Measurements from ENCODE around the gene SYNGAP1.

SYNGAP1 gene

DNA sequence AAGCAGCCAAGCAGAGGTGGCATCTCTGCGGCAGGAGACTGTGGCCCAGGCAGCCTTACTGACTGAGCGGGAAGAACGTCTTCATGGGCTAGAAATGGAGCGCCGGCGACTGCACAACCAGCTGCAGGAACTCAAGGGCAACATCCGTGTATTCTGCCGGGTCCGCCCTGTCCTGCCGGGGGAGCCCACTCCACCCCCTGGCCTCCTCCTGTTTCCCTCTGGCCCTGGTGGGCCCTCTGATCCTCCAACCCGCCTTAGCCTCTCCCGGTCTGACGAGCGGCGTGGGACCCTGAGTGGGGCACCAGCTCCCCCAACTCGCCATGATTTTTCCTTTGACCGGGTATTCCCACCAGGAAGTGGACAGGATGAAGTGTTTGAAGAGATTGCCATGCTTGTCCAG is 15.0 kb upstream of the SYNGAP1 start:
- DNase-seq (ENCODE audit: low spot score): no peak

DNA sequence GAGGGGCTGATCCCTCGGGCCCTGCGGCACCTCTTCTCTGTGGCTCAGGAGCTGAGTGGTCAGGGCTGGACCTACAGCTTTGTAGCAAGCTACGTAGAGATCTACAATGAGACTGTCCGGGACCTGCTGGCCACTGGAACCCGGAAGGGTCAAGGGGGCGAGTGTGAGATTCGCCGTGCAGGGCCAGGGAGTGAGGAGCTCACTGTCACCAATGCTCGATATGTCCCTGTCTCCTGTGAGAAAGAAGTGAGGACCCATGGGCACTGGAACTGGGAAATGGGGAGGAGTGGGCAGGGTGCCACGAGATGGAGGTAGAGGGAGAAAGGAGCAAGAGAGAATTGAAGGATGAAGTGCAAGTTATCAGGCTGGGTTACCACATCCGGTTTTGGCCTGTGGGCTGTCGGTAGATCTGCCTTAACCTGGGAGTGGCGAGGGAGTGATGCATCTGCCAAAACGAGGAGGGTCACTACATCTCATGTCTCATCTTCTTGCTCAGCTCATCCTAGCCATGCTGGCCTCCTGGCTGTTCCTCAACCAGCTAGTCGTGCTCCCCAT is 14.4 kb upstream of the SYNGAP1 start:
- DNase-seq (ENCODE audit: low spot score): no peak

DNA sequence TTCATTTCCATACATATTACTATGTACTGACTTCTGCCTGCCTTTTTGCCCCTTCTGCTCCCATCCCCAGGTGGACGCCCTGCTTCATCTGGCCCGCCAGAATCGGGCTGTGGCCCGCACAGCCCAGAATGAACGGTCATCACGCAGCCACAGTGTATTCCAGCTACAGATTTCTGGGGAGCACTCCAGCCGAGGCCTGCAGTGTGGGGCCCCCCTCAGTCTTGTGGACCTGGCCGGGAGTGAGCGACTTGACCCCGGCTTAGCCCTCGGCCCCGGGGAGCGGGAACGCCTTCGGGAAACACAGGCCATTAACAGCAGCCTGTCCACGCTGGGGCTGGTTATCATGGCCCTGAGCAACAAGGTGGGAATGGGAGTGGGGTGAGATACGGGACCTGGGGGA is 13.7 kb upstream of the SYNGAP1 start:
- no peak for DNase-seq (ENCODE audit: low spot score)

DNA sequence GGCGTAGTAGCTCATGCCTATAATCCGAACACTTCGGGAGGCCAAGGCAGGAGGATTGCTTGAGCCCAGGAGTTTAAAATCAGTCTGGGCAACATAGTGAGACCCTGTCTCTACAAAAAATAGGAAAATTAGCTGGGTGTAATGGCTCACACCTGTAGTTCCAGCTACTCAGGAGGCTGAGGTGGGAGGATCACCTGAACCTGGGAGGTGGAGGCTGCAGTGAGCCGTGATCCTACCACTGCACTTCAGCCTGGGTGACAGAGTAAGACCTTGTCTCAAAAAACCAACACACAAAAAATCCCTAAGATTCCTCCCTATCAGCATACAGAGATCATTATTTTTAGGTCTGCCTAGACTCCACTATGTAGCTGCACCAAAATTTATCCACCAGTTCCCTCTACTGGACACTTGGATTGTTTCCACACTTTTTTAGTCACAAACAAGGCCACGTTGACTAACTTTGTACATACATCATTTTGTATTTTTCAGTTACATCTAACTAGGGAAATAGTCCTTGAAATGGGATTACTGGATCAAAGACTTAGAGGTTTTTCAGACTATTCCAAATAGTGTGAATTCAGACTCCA is 12.6 kb upstream of the SYNGAP1 start:
- no peak for DNase-seq (ENCODE audit: low spot score)

DNA sequence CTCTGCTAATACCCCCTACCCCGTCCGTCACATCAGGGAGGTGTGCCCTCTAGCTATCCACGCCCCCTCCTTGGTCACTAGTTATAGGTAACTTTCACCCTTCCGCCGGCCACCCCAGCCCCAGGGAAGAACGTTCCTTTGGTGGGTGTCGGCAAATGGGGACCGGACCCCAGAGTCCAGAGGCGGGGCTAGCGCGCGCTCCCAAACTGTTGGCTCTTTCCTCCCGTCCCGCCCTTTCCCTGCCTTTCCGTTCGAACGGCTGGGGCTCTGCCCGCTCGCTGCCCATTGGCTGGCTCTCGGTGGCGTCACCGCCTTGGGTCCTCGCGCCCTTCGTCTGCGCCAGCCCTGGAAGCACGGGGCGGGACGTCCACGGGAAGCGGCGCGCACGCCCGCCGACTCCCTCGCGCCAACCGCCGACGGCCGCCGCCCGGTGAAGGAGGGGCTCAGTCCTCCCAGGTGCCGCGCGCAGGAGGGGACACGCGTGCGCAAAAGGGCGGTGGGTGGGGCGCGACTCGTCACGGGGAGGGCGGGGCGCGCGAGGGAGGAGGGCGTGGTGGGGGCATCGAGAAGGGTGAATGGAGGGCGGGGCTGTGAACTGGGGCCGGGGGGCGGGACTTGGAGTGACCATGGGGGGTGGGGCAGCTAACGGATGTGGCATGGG is 9.7 kb upstream of the SYNGAP1 start:
- DNase-seq (ENCODE audit: low spot score): peak; percentile 95

DNA sequence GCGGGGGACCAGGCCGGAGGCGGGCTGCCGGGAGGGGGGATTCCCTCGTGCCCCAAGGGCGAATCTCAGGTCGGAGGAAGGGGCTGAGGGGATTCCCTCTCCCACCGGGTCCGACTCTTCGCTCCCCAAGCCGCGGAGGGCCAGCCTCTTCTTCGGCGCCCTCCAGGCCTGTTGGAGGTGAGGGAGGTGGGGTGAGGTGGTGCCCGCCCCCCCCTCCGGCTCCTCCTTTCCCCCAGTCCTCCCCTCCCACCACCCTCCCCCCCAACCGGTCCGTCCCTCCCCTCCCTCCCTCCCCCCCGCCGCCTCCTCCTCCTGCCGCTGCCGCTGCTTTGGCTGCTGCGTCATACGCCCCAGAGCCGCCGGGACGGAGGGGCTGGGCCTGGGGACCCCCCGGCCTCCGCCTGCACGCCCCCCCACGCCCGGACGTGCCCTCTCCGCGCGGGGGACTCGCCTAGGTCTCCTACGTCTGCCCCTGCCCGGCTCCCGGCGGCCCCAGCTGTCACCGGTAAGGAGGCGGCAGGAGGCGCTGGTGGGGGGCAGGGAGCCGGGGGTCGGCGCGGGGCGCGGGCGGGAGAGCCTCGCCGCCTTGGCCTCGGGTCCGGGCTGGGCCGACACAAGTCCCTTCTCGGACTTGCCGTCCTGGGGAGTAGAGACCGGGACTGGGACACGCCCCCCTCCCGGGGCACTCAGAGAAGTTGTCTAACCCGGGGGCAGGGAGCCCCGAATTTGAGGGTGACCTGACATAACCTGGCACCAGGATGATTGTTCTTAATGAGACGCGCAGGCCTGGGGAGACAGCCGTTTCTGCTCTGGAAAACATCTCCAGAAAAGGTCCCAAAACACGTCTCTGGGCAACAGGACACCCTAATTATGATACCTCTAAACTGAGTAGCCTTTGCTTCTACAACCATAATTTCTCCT is 8.9 kb upstream of the SYNGAP1 start, which contains the start of gene PHF1:
Gene PHF1 (plus strand): TSS at position 304 of the 921 bp plus-strand sequence. CDS start 1,250 bp downstream, outside the sequence.
- peak; percentile 76 for DNase-seq (ENCODE audit: low spot score)

DNA sequence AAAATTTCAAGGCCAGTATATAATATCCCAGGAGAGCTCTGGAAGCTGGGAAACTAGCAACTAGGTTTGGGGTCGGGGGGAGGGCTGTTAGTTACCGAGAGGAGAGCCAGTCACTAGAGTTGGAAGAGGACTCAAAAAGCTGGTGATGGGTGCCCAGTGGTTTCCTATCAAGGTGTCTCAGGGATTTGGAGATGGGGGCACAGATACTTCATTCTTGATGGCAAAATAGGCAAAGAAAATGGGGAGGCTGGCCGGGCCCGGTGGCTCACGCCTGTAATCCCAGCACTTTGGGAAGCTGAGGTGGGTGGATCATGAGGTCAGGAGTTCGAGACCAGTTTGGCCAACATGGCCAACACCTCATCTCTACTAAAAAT is 8.2 kb upstream of the SYNGAP1 start:
- DNase-seq (ENCODE audit: low spot score): no peak

DNA sequence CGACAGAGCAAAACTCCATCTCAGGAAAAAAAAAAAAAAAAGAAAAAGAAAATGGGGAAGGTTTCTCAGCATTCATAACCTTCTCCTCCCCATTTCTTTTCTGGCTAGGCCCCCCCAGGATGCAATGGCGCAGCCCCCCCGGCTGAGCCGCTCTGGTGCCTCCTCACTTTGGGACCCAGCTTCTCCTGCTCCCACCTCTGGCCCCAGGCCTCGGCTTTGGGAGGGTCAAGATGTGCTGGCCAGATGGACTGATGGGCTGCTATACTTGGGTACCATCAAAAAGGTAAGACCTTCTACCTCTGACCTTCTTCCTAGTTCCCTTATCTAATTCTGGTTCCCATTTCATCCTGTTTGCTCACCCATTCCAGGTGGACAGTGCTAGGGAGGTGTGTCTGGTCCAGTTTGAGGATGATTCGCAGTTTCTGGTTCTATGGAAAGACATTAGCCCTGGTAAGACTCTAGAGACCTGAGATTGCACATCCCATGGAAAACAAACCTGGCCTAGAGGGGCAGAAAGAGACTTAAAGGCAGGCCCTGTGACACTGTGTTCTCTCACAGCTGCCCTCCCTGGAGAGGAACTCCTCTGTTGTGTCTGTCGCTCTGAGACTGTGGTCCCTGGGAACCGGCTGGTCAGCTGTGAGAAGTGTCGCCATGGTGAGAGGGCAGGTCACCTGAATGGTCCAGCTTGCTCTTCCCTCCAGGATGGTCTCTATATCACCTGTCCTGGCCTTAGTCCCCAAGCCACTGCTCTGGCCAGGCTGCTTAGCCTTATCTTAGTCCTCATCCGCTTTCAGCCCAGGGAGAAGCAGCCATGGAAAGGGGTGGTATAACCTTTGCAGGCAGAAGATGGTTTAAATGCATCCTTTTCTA is 7.5 kb upstream of the SYNGAP1 start:
- DNase-seq (ENCODE audit: low spot score): no peak

DNA sequence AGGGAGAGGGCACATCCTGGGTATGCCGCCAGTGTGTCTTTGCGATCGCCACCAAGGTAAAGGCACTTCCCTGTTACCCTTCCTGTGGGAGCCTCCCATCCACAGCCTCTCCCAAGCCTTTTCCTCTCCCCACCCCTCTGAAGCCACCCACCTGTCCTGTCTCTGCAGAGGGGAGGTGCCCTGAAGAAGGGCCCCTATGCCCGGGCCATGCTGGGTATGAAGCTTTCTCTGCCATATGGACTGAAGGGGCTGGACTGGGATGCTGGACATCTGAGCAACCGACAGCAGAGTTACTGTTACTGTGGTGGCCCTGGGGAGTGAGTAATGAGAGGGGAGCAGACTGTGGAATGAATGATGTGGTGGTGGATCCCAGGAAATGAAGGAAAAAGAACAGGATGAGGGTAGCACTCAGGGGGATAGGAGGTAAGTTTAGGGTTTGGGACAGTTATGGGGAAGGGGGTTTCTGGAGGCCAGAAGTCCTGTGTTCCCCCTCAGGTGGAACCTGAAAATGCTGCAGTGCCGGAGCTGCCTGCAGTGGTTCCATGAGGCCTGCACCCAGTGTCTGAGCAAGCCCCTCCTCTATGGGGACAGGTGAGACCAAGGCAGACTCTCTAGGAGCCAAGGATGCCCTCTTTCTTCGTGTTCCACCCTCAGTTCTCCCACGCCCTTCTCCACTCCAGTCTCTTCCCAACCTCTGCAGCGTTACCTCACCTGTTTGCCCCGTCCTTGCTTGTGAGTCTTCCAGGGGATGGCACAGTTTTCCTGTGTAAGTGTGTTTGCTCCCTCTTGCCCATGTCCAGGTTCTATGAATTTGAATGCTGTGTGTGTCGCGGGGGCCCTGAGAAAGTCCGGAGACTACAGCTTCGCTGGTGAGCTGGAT is 6.4 kb upstream of the SYNGAP1 start:
- no peak for DNase-seq (ENCODE audit: low spot score)

DNA sequence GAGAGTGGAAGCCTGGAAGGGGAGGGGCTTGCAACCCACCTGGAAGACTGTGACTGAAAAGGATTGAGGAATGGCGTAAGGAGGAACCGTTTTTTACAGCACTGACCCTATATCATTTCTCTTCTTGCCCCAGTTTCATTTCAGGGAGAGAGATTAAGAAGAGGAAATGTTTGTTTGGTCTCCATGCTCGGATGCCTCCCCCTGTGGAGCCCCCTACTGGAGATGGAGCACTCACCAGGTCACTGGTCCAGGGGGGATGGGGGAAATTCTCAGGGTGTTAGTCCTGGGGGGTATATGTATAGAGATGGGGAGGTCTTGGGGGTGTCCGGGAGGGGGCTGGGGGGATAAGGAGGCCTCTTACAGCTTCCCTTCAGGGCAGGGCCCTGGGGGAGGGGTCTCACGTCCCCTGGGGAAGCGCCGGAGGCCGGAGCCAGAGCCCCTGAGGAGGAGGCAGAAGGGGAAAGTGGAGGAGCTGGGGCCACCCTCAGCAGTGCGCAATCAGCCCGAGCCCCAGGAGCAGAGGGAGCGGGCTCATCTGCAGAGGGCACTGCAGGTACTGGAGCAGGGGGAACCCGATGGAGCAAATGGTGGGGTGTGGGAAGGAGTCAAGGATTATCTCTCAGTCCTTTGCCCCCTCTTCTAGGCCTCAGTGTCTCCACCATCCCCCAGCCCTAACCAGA is 5.1 kb upstream of the SYNGAP1 start:
- DNase-seq (ENCODE audit: low spot score): no peak

DNA sequence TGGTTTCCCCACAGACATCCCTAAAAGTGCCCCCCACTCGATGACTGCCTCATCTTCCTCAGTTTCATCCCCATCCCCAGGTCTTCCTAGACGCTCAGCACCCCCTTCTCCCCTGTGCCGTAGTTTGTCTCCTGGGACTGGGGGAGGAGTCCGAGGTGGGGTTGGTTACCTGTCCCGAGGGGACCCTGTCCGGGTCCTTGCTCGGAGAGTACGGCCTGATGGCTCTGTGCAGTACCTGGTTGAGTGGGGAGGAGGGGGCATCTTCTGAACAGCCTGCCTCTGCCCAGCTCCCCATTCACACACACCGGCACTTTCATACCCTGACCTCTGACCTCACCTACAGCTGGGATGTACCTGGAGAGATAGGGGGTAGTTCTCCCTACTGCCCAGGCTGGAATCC is 4.0 kb upstream of the SYNGAP1 start:
- DNase-seq (ENCODE audit: low spot score): no peak

DNA sequence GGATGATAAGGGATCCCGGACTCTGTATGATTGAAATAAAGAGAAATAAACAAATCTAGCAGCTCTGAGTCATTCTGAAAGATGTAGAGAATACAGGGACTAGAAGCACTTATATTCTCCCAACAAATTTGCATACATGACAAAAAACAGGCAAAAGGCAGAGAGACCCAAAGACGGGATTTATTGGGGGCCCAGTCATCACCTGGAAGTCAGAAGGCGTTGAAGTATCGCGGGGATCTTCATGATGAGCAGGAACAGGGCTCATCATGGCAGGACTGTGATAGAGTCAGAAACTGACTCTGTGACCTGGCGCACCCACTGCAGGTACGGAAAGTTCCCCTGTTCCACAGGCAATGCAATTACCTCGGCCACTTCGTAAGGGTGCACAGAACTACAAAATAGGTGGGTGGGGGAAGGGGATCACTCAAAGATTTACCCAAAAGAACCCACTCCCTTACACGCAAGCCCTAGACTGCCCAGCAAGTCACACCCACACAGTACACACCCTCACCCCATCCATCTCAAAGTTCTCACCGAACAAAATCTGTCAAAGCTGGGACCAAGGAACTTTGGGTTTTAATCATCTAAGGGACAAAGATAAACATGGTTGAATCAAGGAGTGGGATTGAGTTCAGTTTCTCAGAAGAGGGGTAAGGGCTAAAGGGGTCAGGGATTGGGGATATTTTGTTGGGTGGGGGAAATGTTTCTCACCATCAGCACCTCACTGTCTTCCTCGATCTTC is 3.3 kb upstream of the SYNGAP1 start:
- DNase-seq (ENCODE audit: low spot score): no peak

DNA sequence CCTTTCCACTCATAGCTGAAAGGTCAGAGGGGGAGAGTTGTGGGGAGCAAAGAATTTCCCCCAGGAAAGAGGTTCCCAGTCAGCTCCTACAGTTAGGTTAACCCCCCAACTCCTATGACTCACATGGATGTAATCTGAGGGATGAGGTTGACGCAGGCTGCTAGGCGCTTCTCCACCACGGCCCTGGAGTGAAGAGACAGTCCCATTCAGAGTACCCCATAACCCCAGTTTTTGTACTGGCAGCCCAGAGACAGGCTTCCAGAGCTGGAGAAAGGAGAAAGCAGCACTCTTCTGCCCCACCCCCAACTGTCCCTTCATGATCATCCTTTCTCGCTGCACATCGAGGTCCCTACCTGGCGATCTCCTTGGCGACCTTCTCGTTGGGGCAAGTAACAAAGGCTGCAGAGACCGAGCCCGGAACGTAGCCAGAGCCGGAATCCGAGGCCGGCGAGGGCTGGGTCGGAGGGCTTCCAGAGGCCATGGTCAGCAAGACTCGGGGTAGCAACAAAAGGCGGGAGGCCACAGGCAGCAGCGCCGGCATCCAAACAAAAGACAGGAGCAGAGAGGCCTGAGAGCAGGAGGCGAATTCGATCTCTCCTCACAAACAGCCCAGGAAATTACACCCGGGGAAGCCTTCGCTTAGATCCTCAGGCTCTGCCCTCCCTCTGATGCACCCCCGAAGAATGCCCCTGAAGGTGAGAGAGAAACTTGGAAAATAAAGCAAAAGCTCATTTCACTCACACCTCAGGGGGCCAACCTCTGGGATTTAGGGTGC is 2.5 kb upstream of the SYNGAP1 start:
- DNase-seq (ENCODE audit: low spot score): peak; percentile 61

DNA sequence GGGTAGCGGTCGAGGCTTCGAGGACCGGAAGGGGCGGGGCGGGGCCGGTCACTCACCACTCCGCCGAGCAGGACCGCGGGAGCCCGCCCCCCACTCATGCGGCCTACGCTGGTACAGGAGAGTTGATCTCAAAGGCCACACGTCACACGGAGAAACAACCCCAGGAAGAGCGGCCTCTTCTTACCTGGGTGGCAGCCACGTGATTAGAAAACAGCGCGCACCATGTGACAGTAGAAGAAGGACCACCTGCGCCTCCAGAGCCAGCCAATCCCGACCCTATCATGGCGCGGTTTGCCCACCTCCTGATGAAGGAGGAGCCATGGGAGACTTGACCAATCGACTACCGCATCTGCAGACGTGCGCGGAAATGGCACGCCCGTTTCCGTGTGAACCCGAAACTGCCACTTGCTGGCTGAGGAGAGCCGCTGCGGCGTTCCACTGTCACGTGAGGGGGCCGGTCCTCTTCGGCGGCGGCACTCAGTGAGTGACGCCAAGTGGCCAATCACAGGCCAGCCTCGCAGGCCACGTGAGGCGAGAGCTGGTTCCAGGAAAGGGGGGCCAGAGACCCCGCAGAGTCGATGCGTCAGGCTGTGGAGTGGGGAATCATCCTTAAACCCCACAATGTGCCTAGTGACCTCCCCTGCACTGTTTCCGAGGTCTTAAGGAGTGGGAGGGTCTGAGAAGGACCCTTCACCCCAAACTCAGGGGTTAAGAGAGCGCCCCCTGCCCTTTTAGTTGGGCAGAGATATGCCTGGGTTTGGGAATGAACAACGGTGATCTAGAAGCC is 1.8 kb upstream of the SYNGAP1 start, which contains the start of gene CUTA:
Gene CUTA (minus strand): TSS at position 205 of the 787 bp plus-strand sequence. CDS start 107 bp downstream, at position 98.
- peak; percentile 99 for DNase-seq (ENCODE audit: low spot score)

DNA sequence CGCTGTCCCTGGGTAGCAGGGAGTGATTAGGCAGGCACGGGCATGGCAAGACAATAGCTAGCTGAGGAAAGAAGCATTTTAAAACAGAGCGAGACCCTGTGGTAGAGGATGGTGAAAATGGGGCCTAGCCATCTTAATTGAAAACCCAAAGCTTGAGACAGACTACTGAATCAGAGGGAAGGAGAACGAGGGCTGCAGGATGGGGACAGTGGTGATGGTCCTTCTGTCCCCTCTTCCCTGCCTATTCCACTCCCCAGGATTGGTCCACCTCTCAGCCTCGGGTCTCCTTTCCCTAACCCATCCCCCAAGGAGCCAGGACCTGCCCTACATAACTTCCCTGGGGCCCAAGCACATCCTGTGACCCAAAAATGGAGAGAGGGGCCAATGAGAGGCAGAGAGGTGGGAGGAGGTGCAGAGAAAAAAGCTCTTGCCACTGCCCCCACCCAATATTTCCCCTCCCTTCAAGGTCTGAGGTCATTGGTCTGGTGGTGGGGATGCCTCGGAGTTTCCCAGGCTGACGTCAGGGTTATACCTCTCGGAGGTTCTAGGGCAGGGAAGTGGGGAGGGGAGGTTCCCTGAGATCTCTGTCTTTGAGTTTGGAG is 1.1 kb upstream of the SYNGAP1 start:
- DNase-seq (ENCODE audit: low spot score): no peak

DNA sequence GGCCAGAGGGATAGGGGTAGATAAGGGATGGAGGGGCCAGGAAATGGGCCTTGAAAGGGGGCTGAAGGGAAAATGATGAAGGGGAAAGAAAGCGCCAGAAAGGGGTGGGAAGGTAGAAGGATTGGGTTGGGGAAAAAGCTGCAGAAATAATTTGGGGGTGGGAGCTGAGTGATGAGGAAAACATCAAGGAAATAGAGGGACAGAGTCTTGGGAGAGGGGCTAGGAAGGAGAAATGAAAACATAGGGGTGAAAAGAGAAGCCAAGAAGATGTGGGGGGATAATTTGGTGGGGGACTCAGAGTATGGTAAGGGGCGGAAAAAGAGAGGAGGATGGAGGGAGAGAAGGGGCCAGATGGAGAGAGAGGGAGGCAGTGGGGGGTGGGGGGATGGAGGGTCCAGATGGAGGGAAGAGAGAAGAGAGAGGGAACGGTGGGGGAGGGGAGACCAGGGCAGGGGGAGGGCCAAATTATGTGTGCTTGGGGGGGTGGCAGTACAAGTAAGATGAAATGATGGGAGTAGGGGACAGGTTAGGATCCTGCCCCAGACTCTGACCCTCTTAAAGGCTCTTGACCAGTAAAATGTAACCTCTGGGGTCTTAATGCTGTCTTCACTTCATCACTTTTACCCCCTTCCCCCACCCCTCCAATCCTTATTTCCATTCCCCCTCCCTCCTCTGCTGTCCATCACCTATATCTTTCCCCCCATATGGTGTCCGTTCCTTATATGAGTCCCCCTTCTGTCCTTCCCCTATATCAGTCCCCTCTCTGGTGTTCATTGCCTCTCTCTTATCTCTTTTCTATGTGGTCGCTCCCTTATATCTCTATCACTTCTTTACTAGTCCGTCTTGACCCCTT is 852 bp downstream of the SYNGAP1 start:
- DNase-seq (ENCODE audit: low spot score): no peak

Data from hematopoietic multipotent progenitor cell treated with erythropoietin and hydrocortisone succinate and interleukin-3 and kit ligand, for 17 days (in vitro differentiated cells).